ENCODE data around the gene ENTPD8.
"Not testable (repeated sequence)": the region's sequence is repeated elsewhere in the genome, so short reads cannot be mapped to it uniquely, and the experiment has no call there.

Gene ENTPD8

DNA sequence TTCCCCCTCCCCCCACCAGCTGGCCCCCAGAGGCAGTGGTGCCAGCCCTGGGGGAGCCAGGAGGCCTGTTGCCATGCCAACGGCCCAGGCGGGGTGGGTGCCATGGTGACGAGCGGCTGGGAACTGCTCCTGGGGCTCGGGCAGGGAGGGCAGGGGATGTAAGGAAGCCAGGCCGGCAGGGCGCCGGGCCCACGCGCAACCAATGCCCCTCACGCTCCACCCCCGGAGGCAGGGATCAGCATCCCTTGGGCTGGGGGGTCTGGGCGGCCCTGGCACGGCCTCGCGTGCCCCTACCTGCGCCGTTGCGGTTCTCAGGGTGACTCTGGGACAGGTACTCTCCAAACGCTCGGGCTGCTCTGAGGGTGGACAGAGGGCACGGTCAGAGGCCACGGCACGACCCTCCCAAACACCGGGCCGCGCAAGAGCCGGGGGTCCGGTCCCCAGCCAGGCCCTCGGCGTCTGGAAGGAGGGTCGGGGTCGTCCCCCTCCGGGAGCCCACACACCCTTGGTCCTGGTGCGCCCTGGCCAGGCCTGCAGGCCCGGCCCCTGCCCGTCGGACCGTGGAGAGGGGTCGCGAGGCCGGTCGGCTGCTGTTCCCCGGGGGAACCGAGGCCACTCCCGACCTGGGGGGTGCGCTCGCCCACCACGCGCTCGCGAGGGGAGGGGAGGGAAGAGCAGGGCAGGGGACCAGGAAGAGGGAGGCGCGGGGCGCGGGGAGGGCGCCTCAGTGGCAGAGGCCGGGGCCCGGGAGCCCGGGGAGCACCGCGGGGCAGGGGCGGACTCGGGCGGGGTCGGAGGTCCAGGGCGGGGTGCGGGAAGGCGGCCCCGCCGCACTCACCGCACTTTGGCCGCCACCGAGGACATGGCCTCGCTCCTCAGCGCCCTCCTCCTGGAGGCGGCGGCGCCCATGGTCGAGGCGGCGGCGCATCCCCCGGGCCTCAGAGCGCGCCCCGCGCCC, 17.3 kb upstream of the ENTPD8 start:
- no peak for DNase-seq

DNA sequence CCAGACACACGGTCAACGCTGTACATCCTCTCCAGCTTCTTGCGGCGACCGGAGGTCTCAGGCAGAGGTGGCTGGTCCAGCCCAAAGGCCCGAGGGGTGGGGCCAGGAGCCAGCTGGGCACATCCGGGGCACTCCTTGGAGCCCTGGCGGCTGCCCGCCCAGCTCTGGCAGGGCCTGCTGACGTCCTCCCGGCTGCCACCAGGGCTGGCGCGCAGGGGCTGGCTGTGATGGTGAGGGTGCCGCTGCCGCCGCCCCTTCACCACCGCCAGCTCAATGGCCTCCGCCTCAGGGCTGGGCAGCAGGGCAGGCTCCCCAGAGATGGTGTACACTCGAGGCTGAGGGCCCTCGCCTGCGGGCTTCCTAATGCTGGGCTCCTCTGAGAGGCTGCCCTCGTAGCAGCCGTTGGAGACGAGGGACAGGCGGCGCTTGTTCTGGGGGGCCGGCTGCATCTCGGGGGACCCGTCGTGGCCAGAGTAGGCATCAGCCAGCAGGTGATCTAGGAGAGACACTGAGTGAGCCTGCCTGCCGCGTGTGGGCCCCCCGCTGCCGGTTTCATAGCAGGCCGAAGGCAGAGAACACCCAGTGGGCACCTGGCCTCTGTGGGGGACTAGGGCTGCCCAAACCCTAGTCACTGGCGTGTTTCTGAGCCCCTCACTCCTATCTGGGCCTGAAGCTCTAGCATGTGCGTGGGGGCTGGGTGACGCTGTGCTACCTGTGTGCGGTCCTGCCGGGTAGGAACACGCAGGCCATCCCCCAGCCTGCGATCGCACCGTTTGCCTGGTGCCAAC, 16.4 kb upstream of the ENTPD8 start:
- no peak for DNase-seq

- no peak for DNase-seq
Measured at GRCh38 chr9:137456864-137457405, 15.8 kb upstream of the ENTPD8 start.

GRCh38 chr9:137456061-137456863, 15.1 kb upstream of the ENTPD8 start:
- no peak for DNase-seq

DNA sequence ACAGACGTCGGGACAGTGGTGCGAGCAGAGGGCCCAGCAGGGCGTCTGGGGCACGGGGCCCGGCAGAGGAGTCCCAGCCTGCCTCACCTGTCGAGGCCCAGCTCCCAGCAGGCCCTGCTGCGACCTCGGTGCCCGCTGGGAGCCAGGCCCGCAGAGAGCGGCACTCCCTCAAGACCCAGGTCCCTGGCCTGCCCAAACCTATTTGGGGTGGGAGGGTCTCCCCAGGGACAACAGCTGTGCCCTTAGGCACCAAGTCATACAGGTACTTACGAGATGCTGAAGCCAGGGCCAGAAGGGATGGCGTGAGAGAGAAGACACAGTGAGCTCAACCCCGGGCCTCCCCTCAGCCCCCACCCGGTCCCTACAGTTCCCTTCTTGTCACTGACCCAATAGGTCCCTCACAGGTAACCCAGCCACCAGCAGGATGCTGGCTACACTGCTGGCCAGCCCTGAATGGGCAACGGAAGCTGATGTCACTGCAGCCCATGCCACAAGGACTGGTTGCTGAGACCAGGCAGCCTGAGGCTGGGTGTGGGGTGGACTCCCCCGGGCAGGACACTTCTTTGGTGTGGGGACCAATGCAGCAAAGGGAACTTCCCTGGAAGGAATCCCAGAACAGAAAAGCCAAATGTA, 14.3 kb upstream of the ENTPD8 start:
- DNase-seq, result no peak

- DNase-seq, result no peak
Measured at GRCh38 chr9:137454597-137455358, 13.6 kb upstream of the ENTPD8 start.

DNA sequence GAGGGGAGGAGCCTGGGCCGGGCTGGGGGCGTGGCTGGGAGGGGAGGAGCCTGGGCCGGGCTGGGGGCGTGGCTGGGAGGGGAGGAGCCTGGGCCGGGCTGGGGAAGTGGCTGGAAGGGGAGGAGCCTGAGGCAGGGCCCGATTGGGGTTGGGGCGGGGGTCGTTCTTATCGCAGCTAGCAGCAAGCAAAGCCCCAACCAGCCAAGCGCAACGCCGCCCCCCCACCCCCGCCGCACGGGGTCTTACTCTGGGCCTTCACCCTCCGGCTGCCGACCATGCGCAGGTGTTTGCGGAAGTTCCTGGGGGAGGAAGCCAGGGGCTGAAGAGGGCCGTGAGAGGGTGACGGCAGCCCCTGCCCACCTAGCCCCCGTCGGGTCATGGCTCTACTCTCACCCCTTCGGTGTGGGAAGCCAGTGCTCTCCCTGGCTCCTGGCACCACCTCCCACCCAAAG, 13.0 kb upstream of the ENTPD8 start:
- DNase-seq, result peak in 1 of 2 donors; percentile 50

DNA sequence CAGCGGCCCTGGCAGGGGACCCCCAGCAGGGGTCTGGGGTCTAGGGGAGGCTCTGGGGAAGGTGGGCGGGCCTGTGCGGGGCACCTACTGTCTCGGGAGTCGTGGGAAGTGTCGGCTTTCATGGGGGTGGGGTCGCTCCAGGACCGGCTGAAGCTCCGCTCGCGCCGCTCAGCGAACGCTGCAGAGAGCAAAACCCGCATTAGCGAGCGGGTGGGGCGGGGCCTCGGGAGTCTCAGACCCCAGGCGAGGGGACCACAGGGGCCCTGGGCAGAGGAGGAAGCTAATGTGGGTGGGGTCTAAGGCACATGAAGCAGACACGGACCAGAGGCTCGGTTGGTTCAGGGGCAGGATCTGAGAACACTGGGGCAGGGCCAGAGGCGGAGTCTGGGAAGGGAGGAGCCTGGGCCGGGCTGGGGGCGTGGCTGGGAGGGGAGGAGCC, 12.5 kb upstream of the ENTPD8 start:
- peak; percentile 63 to 66 for DNase-seq

DNA sequence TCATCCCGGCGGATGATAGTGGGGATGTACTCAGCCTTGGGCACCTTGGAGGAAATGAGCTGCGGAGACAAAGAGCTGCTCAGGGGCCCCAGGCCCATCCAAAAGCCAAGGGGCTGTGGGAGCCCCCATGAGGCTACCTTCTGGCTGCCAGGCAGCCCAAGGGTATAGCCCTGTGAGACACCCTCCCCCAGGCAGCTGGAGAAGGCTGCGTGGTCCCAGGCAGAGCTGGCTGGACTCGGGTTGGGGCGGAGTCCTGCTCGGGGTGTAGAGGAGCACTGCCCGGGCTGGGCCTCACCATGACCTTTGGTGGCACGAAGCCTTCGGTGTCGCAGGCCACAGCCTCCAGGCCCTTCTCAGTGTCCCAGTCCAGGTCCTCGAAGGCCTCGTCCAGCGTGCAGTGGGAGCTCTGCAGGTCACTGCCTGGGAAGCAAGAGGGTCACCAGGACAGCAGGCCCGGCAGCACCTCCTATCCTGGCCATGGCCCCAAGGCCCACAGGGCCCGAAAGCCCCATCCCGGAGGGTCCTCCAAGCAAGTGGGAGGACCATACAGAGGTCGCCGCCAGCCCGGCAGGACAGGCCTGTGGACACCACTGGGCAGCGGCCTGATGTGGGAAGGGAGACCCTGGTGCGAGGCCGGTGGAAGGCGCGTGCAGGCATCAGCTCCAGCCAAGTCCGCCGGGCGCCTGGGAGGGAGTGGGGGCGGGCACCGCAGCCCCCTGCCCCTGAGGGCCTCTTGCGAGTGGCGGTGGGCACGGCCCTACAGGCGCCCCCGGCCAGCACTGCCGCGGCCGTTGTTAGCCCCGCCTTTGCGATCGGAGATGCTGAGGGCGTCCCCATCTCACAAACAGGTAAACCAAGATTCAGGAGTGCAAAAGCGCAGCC, 11.8 kb upstream of the ENTPD8 start:
- no peak for DNase-seq

- no peak for DNase-seq
Measured at GRCh38 chr9:137452006-137452760, 11.0 kb upstream of the ENTPD8 start.

- not testable (repeated sequence) for DNase-seq
Measured at GRCh38 chr9:137451264-137452005, 10.3 kb upstream of the ENTPD8 start.

GRCh38 chr9:137450539-137451222, 9.5 kb upstream of the ENTPD8 start:
- not testable (repeated sequence) for DNase-seq

GRCh38 chr9:137449931-137450538, 8.9 kb upstream of the ENTPD8 start:
- DNase-seq, result no peak

- DNase-seq, result no peak
Measured at GRCh38 chr9:137449081-137449844, 8.1 kb upstream of the ENTPD8 start.

DNA sequence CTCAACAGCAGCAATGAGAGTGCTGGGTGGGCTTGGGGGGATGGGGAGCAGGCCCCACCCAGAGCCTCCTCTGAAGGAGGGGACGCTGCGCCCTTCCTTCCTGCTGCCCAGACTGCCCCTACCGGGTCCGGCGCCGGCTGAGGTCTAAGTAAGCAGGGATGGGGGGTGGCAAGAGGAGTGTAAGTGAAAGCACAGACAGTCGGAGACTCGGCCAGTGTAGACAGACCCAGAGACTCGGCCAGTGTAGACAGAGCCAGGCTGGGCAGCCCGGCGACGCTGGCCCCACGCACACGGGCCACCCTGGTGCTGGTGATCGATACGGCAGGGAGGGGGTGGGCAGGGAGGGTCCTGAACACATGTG, 7.4 kb upstream of the ENTPD8 start:
- no peak for DNase-seq

GRCh38 chr9:137447722-137448601, 6.8 kb upstream of the ENTPD8 start:
- no peak for DNase-seq

Measured in stimulated activated CD4-positive, alpha-beta T cell treated with anti-CD3 and anti-CD28 coated beads, Interleukin-2, amount 100 ng/mL, for 24 hours (primary cell).